22Rv1 (cell line): ENCODE measurements around the gene RAB35.

Experiments used
- ZFX ChIP-seq: fragments of 450-650 bp; IDR thresholded peaks from 2 replicates; pipeline ENCODE4 v1.6.1; 2017; ENCODE audit warnings: antibody characterized with exemption, borderline replicate concordance
- TF ChIP-seq, protein P1 (sequence below): fragments of 450-650 bp; IDR thresholded peaks from 2 replicates; pipeline ENCODE4 v1.5.1; 2017; ENCODE audit warnings: mild to moderate bottlenecking

DNA sequence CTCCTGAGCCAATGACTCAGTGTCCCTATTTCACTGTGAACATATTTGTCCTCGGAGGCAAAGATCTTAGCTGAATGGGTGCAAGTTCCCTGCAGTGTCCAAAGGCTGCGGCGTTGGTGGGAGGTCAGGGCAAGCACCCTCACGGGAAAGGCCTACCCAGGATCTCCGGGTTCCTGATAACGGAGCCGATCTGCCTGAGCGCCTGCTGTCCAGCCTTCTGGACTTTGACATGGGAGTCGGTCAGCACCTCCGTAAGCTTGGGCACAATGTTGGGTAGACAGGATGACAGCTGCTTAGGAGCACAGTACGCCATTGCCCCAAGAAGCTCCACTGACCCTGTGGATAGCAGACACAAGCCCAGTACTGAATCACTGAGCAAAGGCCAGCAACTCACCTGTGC is 31.5 kb upstream of the RAB35 start:
- TF ChIP-seq, protein P1, sequence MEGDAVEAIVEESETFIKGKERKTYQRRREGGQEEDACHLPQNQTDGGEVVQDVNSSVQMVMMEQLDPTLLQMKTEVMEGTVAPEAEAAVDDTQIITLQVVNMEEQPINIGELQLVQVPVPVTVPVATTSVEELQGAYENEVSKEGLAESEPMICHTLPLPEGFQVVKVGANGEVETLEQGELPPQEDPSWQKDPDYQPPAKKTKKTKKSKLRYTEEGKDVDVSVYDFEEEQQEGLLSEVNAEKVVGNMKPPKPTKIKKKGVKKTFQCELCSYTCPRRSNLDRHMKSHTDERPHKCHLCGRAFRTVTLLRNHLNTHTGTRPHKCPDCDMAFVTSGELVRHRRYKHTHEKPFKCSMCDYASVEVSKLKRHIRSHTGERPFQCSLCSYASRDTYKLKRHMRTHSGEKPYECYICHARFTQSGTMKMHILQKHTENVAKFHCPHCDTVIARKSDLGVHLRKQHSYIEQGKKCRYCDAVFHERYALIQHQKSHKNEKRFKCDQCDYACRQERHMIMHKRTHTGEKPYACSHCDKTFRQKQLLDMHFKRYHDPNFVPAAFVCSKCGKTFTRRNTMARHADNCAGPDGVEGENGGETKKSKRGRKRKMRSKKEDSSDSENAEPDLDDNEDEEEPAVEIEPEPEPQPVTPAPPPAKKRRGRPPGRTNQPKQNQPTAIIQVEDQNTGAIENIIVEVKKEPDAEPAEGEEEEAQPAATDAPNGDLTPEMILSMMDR: no peak
- no peak for TF ChIP-seq ZFX
